ELF-1 (cell line): ENCODE measurements around the gene LIMD2.
A peak's percentile ranks its signal among the peaks of the same experiment; 100 is the strongest.

ENCODE experiments used
- DNase-seq: peaks from one replicate; pipeline ENCODE4 v3.0.0-alpha.2; 2016; ENCODE audit warnings: low read depth, low spot score

LIMD2 gene

DNA sequence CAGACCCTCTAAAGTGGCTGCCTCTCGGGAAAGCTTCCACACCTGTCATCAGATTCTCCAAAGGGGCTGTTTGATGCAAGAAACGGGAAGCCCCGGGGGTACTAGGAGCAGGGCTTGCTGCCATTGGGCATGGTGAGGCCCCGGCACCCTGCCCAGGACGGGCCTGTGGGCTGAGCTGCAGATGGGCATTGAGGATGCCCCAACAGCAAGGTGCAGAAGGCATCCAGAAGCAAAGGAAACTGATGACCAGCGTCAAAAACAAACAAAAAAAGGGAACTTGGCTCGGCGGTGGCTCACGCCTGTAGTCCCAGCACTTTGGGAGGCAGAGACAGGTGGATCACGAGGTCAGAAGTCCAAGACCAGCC lies 1.5 kb upstream of the LIMD2 start:
- no peak for DNase-seq

DNA sequence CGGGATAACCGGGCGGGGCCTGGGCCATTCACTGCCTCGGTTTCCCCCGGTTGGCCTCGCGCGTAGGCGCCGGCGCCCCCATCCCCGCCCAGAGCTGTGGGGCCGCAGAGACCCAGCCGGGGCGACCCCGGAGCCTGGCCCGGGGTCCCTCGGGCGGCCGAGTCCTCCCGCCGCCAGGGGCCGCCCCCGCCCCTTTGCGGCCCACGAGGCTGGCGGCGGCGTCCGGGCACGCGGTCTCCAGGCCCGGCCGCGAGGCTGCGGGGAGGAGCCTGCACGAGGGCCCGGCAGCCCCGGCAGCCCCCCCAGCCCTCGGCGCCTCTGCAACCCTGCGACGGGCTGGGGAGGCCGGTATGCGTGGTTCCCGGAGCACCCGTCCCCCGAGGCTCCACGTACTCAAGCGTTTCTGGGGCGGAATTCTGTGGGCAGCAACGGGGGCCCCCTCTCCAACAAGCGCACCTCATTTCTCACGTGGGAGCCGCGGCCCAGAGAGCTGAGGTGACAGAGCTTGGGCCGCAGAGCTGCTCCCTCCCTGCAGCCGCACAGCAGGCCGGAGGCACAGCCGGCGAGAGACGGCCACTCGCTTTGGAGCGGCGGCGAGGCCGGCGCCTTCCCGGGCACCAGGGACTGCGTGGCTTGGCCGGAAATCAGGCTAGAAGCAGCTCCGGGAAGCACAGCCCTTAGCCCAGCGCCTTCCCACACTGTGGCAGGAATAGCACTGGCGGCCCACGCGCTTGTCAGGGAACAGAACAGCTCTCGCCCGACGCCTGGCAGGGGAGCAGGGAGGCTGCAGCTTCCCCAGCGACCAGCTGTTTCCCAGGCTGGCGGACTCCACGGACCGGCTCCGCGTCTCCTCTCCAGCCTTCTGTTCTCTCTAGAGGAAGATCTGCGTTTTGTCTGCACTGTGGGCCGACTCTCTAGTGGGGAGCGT lies 867 bp upstream of the LIMD2 start:
- DNase-seq, result peak; percentile 64

DNA sequence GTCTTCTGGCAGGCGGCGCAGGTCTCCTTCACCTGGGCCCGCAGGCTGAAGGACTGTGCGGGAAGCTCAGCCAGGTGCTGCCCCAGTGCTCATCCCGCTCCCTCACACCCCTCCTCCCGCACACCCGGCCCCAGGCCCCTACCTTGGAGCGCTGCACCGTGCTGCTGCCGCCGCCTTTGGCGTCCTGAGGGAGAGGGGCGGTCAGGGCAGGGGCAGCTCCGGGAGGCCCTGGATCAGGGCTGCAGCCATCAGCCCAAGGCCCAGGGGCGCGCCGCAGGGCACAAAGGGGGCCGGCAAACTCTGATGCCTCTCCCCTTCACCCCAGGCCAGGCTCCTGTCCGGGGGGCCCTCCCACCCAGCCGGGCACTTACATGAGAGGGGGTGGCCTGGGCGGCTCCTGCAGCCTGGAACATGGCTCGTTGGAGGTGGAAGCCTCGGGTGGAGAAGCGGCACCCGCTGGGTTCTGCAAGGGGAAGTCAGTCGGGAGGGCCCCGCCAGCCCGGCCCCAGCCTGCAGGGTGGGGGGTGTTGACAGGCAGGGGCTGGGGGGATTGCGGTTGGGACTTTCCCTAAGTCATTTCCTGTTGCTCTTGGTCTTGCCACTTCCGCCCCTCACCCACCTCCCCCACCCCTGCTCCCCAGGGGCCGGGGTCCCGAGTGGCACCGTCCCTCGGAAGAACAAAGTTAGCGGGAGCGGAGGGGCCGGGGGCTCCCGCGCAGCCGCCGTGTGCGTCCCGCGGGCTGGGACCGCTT lies 863 bp downstream of the LIMD2 start:
- peak; percentile 49 for DNase-seq

DNA sequence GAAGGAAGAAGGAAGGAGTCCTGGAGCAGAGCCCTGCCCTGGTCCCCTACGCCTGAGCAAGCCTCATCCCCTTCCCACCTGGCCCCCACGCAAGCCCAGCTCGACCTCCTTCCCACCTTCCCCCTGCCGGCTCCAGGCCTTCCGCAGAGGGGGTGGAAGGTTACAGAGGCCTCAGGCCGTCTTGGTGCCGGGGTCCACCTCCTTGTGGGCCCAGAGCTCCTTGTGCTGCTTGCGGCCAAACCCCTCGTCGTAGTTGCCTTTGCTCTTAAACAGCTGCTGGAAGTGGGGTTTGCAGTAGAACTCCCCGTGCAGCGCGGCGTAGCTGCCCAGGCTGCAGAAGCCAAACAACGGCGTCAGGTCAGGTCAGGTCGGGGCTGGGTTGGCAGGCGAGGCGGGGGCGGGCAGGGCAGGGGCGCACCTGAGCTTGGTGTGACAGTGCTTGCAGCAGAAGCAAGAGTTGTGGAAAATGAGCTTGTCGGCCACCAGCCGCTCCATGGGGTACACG lies 1.5 kb downstream of the LIMD2 start:
- DNase-seq, result no peak

DNA sequence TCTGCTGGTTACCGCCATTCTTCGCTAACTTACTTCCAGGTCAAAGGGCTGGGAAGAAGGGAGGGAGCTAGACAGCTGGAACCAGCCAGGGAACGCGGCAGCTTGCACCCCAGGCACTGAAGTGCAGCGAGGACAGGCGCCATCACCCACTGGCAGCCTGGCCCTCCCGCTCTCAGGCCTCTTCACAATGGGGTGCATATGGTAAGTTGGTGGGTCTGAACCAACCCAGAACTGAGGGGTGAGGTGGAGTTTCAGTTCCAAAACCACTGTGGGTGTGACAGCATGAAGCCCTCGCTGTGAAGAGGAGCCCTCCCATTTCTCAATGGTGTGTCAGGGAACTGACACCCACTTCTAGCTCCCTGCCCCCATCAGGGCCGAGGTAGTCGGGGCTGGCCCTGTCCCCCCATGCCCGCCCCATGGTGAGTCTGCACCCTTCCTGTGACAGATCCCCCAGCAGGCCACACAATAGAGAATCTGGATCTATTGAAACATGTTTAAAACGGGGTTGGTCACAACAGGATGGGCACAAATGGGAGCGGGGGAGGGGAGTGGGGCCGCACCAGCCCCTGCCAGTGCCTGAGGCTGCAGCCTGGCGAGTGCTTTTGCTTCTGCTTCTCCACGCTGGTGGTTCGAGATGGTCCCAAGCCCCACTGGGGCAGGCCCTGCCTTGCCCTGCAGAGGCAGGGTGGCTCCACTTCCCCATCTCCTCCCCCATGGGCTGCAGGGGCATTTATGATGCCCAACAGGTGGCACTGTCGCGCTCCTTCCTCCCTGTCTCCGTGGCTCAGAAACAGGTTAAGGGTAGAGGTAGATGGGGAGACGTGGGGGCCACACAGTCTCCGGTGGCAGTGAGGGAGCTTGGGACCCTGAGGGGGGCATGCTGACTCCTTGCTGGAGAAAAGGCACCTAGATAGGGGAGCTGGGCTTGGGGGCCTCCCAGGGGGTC lies 2.3 kb downstream of the LIMD2 start:
- peak; percentile 61 for DNase-seq

DNA sequence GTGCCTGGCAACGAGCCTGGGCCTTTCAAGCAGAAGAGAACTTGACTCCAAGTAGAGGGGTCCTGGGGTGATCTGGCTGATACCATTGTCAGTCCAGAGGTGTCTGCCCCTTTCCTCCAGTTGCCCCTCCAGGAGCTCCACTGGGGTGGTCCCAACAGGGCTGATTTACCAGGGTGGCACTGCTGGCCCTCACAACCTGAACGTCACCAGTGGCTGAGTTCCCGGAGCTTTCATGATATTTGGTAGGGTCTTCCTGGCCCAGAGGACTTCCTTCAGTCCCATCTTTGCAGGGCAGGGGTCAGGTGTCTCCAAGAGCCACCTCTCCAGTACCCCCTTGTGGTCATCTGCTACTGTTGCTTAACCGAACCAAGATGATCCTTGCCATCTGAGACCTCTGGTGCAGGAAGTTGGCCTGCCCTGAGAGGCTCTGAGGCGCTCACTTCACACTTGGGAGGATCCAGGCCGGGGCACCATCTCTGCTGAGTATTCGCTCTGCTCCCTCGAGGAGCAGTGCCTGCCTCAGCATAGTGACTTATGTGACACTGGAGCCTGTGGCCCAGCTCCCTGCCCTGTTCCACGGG lies 3.5 kb downstream of the LIMD2 start:
- DNase-seq, result peak; percentile 81

DNA sequence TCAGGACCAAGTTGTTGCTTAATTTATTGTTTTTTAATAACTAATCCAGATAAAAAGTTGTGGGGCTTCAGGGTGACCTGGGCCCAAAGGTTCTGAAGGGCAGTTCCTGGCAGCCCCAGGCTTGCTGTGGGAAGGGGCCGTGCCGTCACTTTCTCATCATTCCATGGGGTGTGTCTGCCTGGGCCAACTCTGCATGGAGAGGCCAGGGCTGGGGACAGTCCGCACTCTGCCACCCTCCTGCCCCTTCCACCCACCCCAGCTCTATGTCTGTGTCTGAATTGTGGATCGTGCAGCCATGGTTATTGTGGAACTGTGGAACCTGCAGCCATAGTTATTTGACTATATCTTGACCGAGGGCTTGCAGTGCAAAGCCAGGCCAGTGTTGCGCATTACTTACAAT lies 4.0 kb downstream of the LIMD2 start:
- DNase-seq, result no peak

DNA sequence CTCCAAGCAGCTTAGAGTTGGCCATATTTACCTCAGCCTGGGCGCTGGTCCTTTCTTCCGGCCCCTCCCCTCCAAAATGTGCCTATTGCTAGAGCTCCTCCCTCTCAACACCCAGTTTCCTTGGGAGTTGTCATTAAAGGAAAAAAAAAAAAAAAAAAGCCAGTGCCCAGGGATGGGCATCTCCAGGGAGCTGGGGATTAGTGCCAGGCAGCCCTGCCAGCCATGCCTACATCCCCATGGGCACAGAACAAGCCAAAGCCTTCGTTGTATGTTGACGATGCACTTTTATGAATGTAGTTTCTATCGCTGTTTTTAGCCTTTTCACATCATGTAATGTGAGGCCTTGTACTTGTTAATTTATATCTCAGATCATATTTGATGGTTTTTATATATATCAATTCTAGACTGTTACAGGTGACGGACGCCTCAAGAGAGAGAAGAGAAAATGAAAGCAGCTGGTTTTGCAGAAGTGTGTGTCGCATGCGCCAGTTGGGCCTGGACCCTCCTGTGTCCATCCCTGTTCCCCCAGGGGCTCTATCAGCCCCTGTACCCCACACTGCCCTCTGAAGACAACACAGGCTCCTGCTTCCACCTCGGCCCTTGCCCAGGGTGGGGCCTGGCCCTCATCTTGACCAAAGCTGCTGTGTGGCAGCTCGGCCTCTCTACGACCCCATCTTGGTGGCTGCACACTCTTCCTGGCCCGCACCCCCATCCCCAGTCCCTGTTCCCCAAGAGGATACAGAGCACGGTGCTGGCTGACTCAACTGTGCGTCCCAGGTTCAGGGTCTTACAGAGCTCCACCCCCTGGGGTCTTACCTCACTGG lies 4.8 kb downstream of the LIMD2 start:
- DNase-seq, result no peak

DNA sequence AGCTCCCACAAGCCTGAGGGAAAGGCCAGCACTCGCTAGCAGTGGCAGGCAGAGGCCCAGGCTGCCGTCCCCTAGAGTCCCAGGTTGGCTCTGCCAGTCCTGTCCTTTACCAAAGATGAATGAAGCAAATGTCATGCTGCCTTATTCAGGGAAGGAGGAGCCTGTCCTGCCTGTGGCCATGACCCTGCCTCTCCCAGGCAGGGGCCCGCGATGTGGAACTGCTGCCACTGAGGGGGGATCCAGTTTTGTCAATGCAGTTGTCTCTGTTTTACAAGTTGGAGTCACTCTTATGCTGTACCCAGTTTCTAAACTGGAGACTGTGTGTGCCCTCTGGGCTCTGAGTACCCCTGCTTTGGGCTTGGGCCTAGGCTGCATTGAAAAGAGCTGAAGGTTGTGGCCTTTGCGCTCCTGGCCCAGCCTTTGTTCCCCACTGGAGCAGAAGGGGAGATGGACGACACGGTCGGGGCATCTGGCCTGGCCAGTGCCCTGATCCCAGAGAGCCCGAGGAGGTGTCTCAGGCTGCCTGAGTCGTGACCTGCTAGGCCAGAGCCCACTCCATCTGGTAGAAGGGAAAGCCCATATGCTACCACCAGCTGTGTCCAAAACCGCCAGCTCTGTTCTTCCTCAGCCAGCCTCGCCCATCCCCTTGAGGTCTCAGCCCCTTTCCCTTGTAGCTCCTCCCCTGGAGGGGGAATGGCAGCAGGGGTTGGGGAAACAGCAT lies 5.5 kb downstream of the LIMD2 start:
- peak; percentile 61 for DNase-seq

DNA sequence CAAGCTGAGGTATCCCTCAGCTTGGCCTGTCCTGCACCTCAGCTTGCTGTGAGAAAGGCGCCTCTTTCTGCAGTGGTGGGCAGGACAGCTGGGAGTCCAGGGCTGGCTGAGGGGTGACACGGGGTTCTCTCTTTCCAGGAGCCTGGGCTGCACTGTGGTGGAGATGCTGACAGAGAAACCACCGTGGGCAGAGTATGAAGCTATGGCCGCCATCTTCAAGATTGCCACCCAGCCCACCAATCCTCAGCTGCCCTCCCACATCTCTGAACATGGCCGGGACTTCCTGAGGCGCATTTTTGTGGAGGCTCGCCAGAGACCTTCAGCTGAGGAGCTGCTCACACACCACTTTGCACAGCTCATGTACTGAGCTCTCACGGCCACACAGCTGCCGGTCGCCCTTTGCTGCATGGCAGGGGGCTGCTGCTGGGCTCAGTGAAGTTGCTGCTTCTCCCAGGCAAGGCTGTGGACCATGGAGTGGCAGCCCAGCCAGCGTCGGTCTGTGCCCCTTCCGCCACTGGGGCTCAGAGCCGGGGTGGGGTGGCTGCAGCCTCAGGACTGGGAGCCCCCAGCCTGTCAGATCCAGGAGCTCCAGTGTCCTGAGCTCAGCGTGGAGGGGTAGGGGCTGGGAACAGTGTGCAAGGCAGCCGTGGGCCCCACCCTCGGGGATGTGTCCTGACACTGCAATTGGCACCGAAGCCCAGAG lies 6.4 kb downstream of the LIMD2 start:
- no peak for DNase-seq

DNA sequence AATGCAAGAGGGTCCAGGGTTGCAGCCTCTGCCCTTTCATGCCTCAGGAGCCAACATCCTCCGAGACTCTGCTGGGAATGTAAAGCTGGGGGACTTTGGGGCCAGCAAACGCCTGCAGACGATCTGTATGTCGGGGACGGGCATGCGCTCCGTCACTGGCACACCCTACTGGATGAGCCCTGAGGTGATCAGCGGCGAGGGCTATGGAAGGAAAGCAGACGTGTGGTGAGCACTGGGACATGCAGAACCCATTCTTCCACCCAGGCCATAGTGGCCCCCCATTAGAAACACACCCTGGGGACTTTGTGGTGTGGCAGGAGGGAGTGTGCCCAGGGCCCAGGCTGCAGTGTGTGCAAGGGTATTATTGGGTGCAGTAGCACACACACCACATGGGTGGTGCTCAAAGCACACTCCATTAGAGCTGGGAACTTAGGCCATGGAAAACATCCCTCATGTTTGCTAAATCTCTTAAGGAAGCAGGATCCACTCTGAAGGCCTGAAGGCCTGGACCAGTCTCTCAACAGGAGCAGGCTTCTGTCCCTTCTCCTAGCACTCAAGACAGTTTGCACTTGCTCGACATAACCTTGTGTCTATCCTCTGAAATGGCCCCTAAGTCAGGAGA lies 7.6 kb downstream of the LIMD2 start:
- DNase-seq, result no peak

DNA sequence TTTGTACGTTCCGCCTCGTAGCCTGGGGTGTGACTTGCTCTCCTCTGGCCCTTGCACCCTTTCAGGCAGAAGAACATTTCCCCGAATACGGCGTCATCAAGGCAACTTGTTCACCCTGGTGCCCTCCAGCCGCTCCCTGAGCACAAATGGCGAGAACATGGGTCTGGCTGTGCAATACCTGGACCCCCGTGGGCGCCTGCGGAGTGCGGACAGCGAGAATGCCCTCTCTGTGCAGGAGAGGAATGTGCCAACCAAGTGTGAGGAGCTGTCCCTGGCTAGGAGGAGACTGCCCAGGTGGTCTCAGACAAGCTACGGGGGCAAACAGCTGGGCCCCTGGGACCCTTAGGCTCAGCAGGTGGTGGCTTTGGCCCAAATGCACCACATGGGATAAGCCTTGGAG lies 10.4 kb downstream of the LIMD2 start:
- DNase-seq, result no peak

DNA sequence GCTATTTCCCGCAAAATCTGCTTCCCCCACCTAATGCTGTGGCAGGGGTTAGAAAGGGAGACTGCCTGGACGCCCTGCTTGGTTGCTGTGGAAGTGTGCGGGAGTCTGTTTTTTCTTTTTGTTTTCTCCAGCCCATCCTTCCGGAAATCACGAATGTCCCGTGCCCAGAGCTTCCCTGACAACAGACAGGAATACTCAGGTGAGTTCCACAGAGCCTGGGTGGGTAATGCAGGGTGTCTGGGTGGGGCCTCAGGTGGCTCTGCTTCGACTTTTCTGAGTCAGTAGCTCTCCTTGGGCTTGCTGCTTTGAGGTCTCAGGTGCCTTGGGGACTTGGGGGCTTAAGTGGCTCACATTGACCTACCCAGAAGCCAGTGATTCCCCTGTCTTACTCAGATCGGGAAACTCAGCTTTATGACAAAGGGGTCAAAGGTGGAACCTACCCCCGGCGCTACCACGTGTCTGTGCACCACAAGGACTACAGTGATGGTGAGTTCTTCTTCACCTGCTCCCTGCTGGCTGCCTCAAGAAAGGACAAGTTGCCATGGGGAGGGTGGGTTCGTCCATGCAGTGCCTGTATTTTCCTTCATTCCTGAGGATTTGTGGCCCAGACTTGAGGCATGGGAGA lies 11.4 kb downstream of the LIMD2 start:
- no peak for DNase-seq

DNA sequence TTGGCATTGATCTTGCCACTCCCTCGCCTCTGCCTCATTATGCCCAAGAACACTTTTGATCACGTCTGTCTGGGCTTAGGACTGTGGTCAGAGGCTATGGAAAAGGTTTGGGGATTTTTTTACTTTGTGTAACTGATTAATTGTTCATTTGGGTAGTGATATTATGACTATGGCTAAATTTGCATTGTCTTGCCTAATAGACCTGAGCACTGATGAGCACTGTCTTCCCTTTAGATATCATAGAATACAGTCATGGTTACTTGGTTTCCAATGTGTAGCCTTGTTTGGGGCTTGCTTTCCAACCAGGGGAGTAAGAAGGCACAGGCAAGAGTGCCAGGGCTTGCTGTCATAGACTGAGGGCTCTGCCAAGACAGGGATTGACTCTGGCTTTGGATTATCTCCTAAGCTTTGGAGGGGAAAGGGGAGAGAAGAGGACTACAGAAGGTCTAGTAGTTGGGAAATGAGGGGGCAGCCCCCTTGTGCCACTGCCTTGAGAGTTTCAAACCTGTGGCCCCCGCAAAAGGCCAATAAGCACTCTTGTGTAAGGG lies 13.7 kb downstream of the LIMD2 start:
- DNase-seq, result no peak

DNA sequence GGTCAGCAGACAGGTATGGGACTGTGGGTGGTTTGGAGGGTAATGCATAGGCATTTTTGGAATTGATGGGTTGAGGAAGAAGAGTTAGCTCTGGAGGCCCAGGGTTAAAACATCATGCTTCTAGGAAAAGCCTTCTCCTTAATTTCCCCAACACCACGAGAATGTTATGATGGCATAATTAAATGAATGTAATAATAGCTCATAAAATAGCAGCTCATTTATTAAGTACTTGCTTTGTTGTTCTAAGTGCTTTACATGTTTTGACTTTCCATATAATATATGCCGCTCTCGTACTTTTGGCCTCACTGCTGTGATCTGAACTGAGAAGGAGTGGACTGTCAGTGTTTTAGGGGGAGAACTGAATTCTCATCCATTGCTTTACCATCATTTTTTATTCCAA lies 14.3 kb downstream of the LIMD2 start:
- DNase-seq, result no peak

DNA sequence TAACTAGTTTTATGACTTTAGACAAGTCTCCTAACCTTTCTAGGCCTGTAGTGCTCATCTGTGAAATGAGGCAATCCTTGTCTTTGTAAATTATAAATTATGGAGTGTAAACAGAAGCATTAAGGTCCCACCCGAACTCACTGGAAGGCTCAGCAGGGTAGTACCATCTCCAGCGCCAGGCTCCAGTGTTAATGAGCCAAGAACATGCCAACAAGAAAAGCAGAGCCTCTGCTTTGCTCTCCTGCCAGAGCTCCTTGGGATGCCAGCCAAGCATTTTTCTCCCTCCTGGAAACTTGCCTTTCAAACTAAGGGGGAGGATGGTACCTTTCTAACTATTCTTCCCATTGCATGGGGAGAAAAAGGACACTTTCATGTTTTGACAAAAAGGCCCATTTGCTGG lies 14.9 kb downstream of the LIMD2 start:
- no peak for DNase-seq

DNA sequence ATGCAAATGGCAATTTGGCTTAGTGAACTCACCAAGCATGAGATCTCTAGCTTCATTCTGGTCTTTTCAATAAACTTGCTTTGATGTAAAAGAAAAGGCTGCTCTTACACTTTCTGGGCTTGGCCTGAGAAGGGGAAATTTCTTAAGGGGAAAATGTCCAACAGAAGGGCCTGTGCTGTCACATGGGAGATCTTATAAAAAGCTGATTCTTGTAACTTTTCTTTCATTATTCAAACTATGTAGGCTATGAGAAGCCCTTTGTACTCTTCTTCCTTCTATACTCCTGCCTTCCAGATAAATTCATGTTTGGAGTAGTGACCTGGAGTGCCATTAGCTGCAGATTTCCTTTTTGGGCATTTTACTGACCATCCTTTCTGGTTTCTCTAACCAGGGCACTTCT lies 16.9 kb downstream of the LIMD2 start:
- no peak for DNase-seq

DNA sequence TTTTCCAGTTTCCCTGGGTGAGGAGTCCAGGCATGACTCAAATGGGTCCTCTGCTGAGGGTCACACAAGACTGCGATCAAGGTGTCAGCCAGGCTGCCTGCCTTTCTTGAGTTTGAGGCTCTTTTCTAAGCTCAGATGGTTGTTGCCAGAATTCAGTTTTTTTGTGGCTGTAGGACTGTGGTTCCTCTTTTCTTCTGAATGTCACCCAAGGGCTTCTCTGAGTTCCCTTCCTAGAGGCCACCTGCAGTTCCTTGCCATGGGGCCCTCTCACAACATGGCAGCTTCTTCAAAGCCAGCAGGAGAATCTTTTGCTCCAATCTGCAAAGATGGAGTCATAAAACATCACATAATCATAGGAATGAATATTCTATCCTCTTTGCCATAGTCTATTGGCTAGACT lies 17.5 kb downstream of the LIMD2 start:
- DNase-seq, result no peak
